Tibial artery (tissue), 4 donors: ENCODE data around the gene ADAT3.

ENCODE experiments used
- DNase-seq, 2 donors: peaks; one replicate each; pipeline ENCODE4 v3.0.0-alpha.2; 2019
- H3K27ac ChIP-seq, 2 donors: fragments of 200-600 bp; sonication (generic) in 1 of 2; 1 replicate in 1 of 2; 2 replicates in 1 of 2; pipeline ENCODE4 v1.5.1; 2018 to 2019; ENCODE audit warnings: mild to moderate bottlenecking in 1 of 2
- H3K27me3 ChIP-seq, 2 donors: fragments of 200-600 bp; sonication (generic) in 1 of 2; one replicate each; pipeline versions ENCODE4 v1.5.1 to v1.6.0; 2016 to 2019
- H3K36me3 ChIP-seq, 3 donors: fragments of 200-600 bp; sonication (generic) in 2 of 3; one replicate each; pipeline ENCODE4 v1.5.1; 2016 to 2019; ENCODE audit warnings: mild to moderate bottlenecking in 2 of 3
- H3K4me1 ChIP-seq, 4 donors: fragments of 200-600 bp; sonication (generic) in 2 of 4; 1 replicate in 3 of 4; 2 replicates in 1 of 4; pipeline ENCODE4 v1.5.1; 2016 to 2019
- H3K4me3 ChIP-seq, 2 donors: fragments of 200-600 bp; sonication (generic) in 1 of 2; 1 replicate in 1 of 2; 2 replicates in 1 of 2; pipeline ENCODE4 v1.5.1; 2018 to 2019; ENCODE audit warnings: mild to moderate bottlenecking in 2 of 2
- H3K9me3 ChIP-seq, 3 donors: fragments of 200-600 bp; sonication (generic) in 1 of 3; one replicate each; pipeline ENCODE4 v1.5.1; 2016 to 2019
- CTCF ChIP-seq, 2 experiments: fragments of 200-600 bp in 1 of 2; fragments of 450-650 bp in 1 of 2; IDR thresholded peaks; one replicate each; pipeline ENCODE4 v1.5.1; 2017 to 2019; ENCODE audit warnings: antibody characterized with exemption in 2 of 2, mild to moderate bottlenecking in 1 of 2, moderate library complexity in 1 of 2
- intact Hi-C: fragments of 100-400 bp; cut with DNase I; formaldehyde crosslinking; loops from one replicate; pipeline ENCODE4 v1.15.0; 2023; ENCODE audit warnings: low total_unique reads

Gene ADAT3

GRCh38 chr19:1906985-1907562, 1.9 kb downstream of the ADAT3 start:
- Histone ChIP-seq H3K27ac (no peak overlapping the region), H3K4me3 (no peak overlapping the region), H3K36me3 (peaks cover 0 to 5% (median 4%) of the 10 kb centered on the region in 3 donors), H3K9me3 (no peaks in the 10 kb centered on the region), H3K27me3 (no peaks in the 10 kb centered on the region), H3K4me1 (peaks cover 0 to 54% (median 18%) of the 10 kb centered on the region in 4 donors)
- no peak for DNase-seq
- TF ChIP-seq CTCF (IDR thresholded peaks at IDR 0.05) = no peak
- intact Hi-C loops = no loop called here

DNA sequence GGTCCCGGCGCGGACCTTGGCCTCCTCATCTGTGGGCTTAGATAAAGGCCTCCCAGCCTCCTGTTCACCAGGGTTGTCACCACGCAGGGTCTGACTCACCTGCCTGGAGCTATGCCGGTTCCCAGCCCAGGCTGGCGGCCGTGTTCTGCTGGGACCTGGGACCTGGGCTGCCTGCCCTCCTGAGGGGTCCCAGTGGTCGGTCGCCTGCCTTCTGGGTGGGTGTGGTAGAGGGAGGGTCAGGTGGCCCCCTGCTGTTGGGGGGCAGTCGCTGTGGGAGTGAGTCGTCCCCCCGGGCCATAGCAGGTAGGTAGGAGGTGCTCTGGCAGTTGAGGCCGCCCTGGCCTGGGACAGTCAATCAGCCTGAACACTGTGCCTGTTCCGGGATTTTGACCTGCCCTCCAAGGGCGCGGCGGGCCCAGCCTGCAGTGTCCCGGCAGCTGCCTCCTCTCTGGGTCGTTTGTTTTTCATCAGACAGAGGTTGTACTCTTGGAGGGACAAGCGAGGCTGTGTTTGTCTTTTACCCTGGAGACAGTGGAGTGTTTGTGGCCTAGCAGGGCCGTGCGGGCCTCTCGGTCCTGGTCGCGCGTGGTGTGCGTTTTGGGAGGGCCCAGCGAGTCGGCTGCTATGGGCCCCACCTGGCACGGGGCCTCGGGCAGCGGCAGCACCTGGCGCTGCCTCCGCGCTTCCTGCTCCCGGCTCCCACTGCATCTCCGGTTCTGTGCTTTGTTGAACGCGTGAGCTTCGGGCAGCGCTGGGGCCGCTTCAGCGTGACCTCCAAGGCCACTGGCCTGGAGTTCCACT, 2.6 kb downstream of the ADAT3 start:
- intact Hi-C loops = no loop called here
- Histone ChIP-seq H3K36me3 (peaks cover 0 to 11% (median 10%) of the 10 kb centered on the region in 3 donors), H3K4me3 (no peak overlapping the region), H3K27ac (no peak overlapping the region), H3K9me3 (no peaks in the 10 kb centered on the region), H3K4me1 (peaks cover 0 to 54% (median 17%) of the 10 kb centered on the region in 4 donors), H3K27me3 (no peaks in the 10 kb centered on the region)
- TF ChIP-seq CTCF (IDR thresholded peaks at IDR 0.05) = no peak
- DNase-seq = no peak

- H3K4me1 ChIP-seq = peaks cover 0 to 57% (median 14%) of the 10 kb centered on the region in 4 donors
- no peak for DNase-seq
- H3K27me3 ChIP-seq = no peaks in the 10 kb centered on the region
- no peaks in the 10 kb centered on the region for H3K9me3 ChIP-seq
- H3K4me3 ChIP-seq = no peak overlapping the region
- peaks cover 0 to 16% (median 15%) of the 10 kb centered on the region in 3 donors for H3K36me3 ChIP-seq
- H3K27ac ChIP-seq = no peak overlapping the region
- no peak for TF ChIP-seq CTCF (IDR thresholded peaks at IDR 0.05)
- intact Hi-C loops = no loop called here
Observed at GRCh38 chr19:1908364-1908678, 3.1 kb downstream of the ADAT3 start.

DNA sequence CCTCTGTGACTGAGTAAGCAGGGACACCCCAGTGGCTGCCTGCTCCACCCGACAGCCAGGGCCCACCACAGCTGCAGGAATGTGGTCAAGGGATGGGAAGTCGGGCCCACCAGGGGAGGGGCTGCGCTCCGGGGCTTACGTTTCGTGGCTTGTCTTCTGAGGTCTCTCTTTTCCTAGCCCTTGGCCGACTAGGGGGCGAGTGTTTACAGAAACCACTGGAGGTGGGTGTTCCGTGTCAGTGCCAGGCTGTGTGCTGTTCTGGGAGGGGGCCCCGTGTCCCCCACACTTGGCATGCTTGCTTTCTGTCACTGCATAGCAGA, 4.5 kb downstream of the ADAT3 start:
- Histone ChIP-seq H3K27ac (no peak overlapping the region), H3K4me3 (no peak overlapping the region)
- intact Hi-C loops = no loop called here

GRCh38 chr19:1910177-1910576, 5.0 kb downstream of the ADAT3 start:
- Histone ChIP-seq H3K4me3 (no peak overlapping the region), H3K4me1 (peaks cover 0 to 53% (median 6%) of the 10 kb centered on the region in 4 donors)

More for the DNA sequence above, 4.5 kb downstream of the ADAT3 start:
- H3K4me1 ChIP-seq = peaks cover 0 to 56% (median 7%) of the 10 kb centered on the region in 4 donors
- no peak for TF ChIP-seq CTCF (IDR thresholded peaks at IDR 0.05)
- H3K9me3 ChIP-seq = no peaks in the 10 kb centered on the region
- no peak for DNase-seq
- no peaks in the 10 kb centered on the region for H3K27me3 ChIP-seq
- peaks cover 0 to 28% (median 25%) of the 10 kb centered on the region in 3 donors for H3K36me3 ChIP-seq

More at GRCh38 chr19:1910177-1910576, 5.0 kb downstream of the ADAT3 start:
- no peak for DNase-seq
- Histone ChIP-seq H3K9me3 (no peaks in the 10 kb centered on the region), H3K27ac (no peak overlapping the region), H3K27me3 (no peaks in the 10 kb centered on the region), H3K36me3 (peaks cover 0 to 32% (median 30%) of the 10 kb centered on the region in 3 donors)
- TF ChIP-seq CTCF (IDR thresholded peaks at IDR 0.05) = no peak
- intact Hi-C loops = no loop called here
